HK-2 (cell line): ENCODE measurements around the gene MYO10.
A peak's percentile ranks its signal among the peaks of the same experiment; 100 is the strongest.
"Not testable (repeated sequence)": the region's sequence is repeated elsewhere in the genome, so short reads cannot be mapped to it uniquely, and the experiment has no call there.

Source experiments
- DNase-seq: peaks from one replicate; pipeline ENCODE4 v3.0.0-alpha.2; 2018; ENCODE audit not compliant: unreplicated experiment

The MYO10 gene

GRCh38 chr5:16936150-16936988 lies at the start of gene MYO10:
MYO10 (minus strand) TSS chr5:16936288; CDS start chr5:16935808, 480 bp downstream.
- DNase-seq: peak; percentile 93

- not testable (repeated sequence) for DNase-seq
Measured at GRCh38 chr5:16985304-16985703, 49.2 kb upstream of the MYO10 start.

- no peak for DNase-seq
Measured at GRCh38 chr5:16983972-16984371, 47.9 kb upstream of the MYO10 start.

GRCh38 chr5:16983022-16983639 lies 47.0 kb upstream of the MYO10 start:
- peak; percentile 9 for DNase-seq

- DNase-seq: no peak
Measured at GRCh38 chr5:16981700-16982099, 45.6 kb upstream of the MYO10 start.

- DNase-seq: no peak
Measured at GRCh38 chr5:16980983-16981382, 44.9 kb upstream of the MYO10 start.

GRCh38 chr5:16978296-16978695 lies 42.2 kb upstream of the MYO10 start:
- DNase-seq: no peak

- no peak for DNase-seq
Measured at GRCh38 chr5:16976625-16977008, 40.5 kb upstream of the MYO10 start.

GRCh38 chr5:16975950-16976624 lies 40.0 kb upstream of the MYO10 start:
- no peak for DNase-seq

- no peak for DNase-seq
Measured at GRCh38 chr5:16974981-16975380, 38.9 kb upstream of the MYO10 start.

- DNase-seq: no peak
Measured at GRCh38 chr5:16970826-16971225, 34.7 kb upstream of the MYO10 start.

GRCh38 chr5:16970260-16970659 lies 34.2 kb upstream of the MYO10 start:
- no peak for DNase-seq

GRCh38 chr5:16965581-16965980 lies 29.5 kb upstream of the MYO10 start:
- no peak for DNase-seq

- no peak for DNase-seq
Measured at GRCh38 chr5:16963821-16964220, 27.7 kb upstream of the MYO10 start.

- DNase-seq: no peak
Measured at GRCh38 chr5:16961131-16961530, 25.0 kb upstream of the MYO10 start.

GRCh38 chr5:16957304-16958196 lies 21.5 kb upstream of the MYO10 start:
- DNase-seq: peak; percentile 29

GRCh38 chr5:16953729-16954128 lies 17.6 kb upstream of the MYO10 start:
- no peak for DNase-seq

GRCh38 chr5:16952968-16953671 lies 17.0 kb upstream of the MYO10 start:
- DNase-seq: no peak

GRCh38 chr5:16946725-16947124 lies 10.6 kb upstream of the MYO10 start:
- DNase-seq: no peak

GRCh38 chr5:16944816-16945562 lies 8.9 kb upstream of the MYO10 start:
- no peak for DNase-seq
